Subcutaneous abdominal adipose tissue (tissue), 5 donors: ENCODE measurements around the gene USP9X.

Source experiments
- H3K27ac ChIP-seq: one replicate; pipeline ENCODE4 v1.7.0; 2013; ENCODE audit warnings: low read depth, mild to moderate bottlenecking, inconsistent platforms, low read length, moderate library complexity
- H3K27me3 ChIP-seq, 5 donors: one replicate each; pipeline ENCODE4 v1.7.0; 2013; ENCODE audit warnings: low read length in 5 of 5, inconsistent platforms in 1 of 5; ENCODE audit not compliant: control insufficient read depth in 5 of 5, insufficient read depth in 4 of 5
- H3K36me3 ChIP-seq, 5 donors: one replicate each; pipeline ENCODE4 v1.7.0; 2013; ENCODE audit warnings: low read length in 5 of 5; ENCODE audit not compliant: control insufficient read depth in 5 of 5, insufficient read depth in 5 of 5
- H3K4me1 ChIP-seq, 5 donors: one replicate each; pipeline ENCODE4 v1.7.0; 2013; ENCODE audit warnings: low read length in 5 of 5, mild to moderate bottlenecking in 3 of 5, moderate library complexity in 1 of 5; ENCODE audit not compliant: control insufficient read depth in 5 of 5, insufficient read depth in 5 of 5
- H3K4me3 ChIP-seq, 5 donors: one replicate each; pipeline ENCODE4 v1.7.0; 2013; ENCODE audit warnings: low read length in 5 of 5, low read depth in 1 of 5
- H3K9ac ChIP-seq, 5 donors: one replicate each; pipeline ENCODE4 v1.7.0; 2013; ENCODE audit warnings: low read length in 5 of 5, mild to moderate bottlenecking in 4 of 5, moderate library complexity in 3 of 5
- H3K9me3 ChIP-seq, 5 donors: one replicate each; pipeline ENCODE4 v1.7.0; 2013; ENCODE audit warnings: low read length in 5 of 5; ENCODE audit not compliant: control insufficient read depth in 5 of 5
- donor health status: healthy.
- donor health status: healthy.
- donor health status: healthy.
- donor health status: healthy.
- donor health status: healthy.

USP9X gene

DNA sequence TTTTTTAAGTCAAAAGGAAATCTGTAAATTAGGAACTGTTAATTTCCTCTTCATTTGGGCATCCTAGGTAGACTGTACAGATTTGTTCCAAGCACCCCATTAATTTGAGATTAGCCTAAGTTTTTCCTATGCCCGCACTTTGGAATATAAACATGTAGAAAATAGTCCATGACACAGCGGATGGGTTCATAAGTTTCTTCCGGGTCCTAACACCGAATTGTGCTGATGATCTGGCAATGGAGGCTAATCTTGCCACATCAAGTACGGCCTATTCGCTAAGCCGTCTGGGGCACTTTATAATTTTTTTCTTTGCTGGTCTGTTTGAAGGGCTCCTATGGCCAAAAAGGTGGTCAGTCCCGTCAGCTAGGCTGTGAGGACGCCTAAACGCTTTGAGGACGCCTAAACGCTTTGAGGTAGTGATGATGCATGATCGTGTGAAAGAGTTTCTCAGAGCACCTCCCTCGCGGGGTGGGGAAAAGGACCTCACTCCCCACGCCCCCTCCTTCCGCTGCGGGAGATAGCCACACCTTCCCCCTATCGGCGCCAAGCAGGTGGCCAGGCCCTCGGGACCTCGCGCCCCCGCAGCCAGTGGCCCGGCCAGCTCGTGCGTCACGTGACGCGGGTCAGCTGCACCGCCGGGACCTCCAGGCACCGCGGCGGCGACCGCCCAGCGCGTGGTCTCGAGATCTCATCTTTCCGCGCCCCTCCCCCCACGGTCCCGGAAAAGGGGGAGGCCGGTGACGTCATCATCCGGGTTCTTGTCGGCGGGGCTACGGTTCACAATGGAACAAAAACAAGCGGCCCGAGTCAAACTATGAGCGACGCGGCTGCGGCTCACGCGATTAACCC lies 977 bp upstream of the USP9X start:
- H3K27ac ChIP-seq: peak overlapping the region; percentile 97
- peaks cover 7 to 40% (median 29%) of the 10 kb centered on the region in 5 donors for H3K4me1 ChIP-seq
- peak overlapping the region; percentile 82 to 98 (median 85) for H3K9ac ChIP-seq
- H3K9me3 ChIP-seq: no peaks in the 10 kb centered on the region
- peaks cover 0 to 3% (median 0%) of the 10 kb centered on the region in 5 donors for H3K36me3 ChIP-seq
- H3K27me3 ChIP-seq: peaks cover 0 to 6% (median 3%) of the 10 kb centered on the region in 5 donors
- peak overlapping the region; percentile 65 to 93 (median 90) for H3K4me3 ChIP-seq

DNA sequence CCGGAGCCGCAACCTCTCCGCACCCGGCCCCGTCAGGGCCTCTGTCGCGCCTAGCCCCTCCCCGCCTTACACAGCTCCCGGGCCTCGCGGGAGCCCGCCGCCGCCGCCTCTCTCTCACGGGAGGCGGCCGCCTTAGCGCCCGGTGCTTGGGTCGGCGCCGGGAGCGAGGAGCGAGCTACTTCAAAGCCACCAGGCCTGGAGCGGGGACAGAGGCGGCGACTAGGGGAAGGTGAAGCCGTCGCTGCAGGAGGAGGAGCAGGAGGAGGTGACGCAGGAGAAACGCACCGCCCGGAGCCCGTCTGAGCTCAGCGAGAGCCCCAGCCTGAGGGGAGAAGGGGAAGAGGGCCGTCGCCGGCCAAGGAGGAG lies 250 bp downstream of the USP9X start:
- peak overlapping the region; percentile 81 to 96 (median 93) for H3K4me3 ChIP-seq
- H3K36me3 ChIP-seq: peaks cover 0 to 3% (median 0%) of the 10 kb centered on the region in 5 donors
- peak overlapping the region in 4 of 5 donors; percentile 86 to 95 (median 92) for H3K9ac ChIP-seq
- H3K9me3 ChIP-seq: no peaks in the 10 kb centered on the region
- peaks cover 7 to 48% (median 36%) of the 10 kb centered on the region in 5 donors for H3K4me1 ChIP-seq
- peaks cover 0 to 6% (median under 1%) of the 10 kb centered on the region in 5 donors for H3K27me3 ChIP-seq
- peak overlapping the region; percentile 97 for H3K27ac ChIP-seq

DNA sequence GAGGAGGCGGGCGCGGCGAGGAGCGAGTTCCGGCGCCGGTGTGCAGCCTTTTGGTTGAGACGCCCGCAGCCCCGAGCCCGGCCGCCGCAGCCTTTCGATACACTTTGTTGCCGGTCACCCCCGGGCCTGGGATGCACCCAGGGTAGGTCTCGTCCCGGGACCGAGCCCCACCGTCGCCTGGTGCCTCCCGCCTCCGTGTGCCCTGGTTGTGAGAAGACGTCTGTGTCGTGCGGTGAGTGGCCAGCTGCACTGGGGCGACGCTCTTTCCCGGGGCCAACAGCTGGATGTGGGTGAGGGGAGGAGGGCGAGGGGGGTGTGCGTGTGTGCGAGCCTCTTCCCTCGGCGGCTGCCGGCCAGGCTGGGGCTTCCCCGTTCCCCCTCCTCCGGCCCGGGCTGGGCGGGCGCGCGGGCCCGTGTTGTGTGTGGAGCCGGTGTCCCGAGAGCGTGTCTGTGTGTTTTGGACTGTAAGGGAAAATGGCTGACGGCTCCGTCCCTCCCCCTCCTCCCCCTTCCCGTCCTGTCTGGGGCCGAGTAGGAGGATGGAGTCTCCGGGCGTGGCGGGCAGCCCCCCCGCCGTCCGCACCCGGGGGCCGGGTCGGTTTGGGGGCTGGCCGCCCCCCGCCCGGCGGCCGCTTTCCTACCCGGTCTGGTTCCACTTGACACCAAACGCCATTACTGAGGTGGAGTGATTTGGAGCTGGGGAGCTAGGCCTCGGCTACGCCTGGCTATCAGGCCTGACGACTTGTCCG lies 807 bp downstream of the USP9X start:
- peaks cover 0 to 3% (median 0%) of the 10 kb centered on the region in 5 donors for H3K36me3 ChIP-seq
- peak overlapping the region; percentile 1 to 95 (median 89) for H3K9ac ChIP-seq
- peak overlapping the region; percentile 97 for H3K27ac ChIP-seq
- H3K4me3 ChIP-seq: peak overlapping the region; percentile 81 to 96 (median 93)
- no peaks in the 10 kb centered on the region for H3K9me3 ChIP-seq
- H3K4me1 ChIP-seq: peaks cover 7 to 53% (median 41%) of the 10 kb centered on the region in 5 donors
- peaks cover 0 to 6% (median 0%) of the 10 kb centered on the region in 5 donors for H3K27me3 ChIP-seq

DNA sequence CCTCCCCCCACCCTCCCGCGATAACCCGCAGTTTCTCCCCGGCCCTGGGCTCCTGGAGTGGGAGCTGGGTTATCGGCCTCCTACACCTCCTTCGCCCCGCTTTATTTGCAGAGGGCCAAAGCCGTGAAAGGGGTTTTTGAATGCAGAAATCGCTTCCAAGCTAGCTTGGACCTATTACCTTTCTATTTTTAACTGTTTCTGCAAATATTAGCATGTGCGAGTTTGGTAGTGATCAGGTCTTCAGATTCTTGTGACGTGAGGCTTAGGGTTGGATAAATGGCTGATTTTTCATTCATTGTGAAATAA lies 1.3 kb downstream of the USP9X start:
- peaks cover 7 to 56% (median 46%) of the 10 kb centered on the region in 5 donors for H3K4me1 ChIP-seq
- H3K27me3 ChIP-seq: peaks cover 0 to 6% (median 0%) of the 10 kb centered on the region in 5 donors
- H3K9me3 ChIP-seq: no peaks in the 10 kb centered on the region
- H3K27ac ChIP-seq: peak overlapping the region; percentile 97
- H3K9ac ChIP-seq: peak overlapping the region; percentile 1 to 95 (median 89)
- H3K4me3 ChIP-seq: peak overlapping the region; percentile 81 to 96 (median 93)
- peaks cover 0 to 3% (median 0%) of the 10 kb centered on the region in 5 donors for H3K36me3 ChIP-seq

DNA sequence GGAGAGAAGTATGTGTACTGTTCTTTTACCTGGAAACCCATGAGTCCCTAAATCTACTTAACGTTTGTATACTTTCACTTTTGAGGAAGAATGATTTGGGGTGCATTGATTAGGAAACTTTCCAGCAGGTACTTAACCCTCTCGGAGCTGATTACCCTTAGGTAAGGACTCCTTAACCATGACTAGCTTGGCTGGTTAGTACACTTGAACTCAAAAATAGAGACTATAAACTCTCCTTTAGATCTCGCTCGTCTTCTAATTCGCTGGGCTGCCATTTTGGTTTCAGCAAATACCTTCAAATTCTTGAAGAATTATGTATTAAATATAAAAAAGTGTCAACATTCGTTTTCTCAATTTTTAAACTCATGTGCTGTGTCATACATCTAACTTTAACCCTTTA lies 2.0 kb downstream of the USP9X start:
- peak overlapping the region in 3 of 5 donors; percentile 6 to 95 (median 94) for H3K9ac ChIP-seq
- peaks cover 0 to 6% (median 0%) of the 10 kb centered on the region in 5 donors for H3K27me3 ChIP-seq
- H3K27ac ChIP-seq: peak overlapping the region; percentile 97
- peaks cover 7 to 56% (median 51%) of the 10 kb centered on the region in 5 donors for H3K4me1 ChIP-seq
- peak overlapping the region; percentile 81 to 96 (median 93) for H3K4me3 ChIP-seq
- H3K9me3 ChIP-seq: no peaks in the 10 kb centered on the region
- H3K36me3 ChIP-seq: peaks cover 0 to 3% (median 0%) of the 10 kb centered on the region in 5 donors

DNA sequence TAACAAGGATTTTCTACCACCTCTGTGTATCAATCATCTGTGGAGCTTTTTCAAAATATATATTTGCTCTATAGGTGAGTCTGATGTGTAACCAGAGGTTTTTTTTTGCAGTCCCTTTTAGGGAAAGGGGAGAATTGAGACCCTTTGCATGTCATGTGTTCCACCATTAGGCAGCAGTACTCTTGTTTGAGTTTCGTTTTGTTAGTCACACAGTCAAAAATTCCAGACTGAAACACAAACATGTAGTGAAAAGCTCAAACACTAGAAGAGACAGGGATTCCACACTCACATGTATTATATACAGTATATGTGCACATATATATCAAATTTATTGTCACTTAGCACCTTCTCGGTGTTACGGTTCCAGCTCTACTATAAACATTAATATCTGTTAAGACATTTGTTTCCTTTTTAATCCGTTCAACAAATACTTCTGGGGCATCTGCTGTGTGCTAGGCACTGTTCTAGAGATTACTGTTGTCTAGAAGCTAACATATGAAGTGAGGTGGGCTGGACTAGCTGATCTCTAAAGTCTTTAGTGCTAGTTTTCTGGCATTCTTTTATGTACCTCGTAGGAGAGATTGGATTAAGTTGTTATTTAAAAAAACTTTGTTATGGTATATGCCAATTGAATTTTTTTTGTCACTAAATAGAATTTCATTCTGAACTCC lies 5.5 kb downstream of the USP9X start:
- H3K4me1 ChIP-seq: peaks cover 0 to 59% (median 50%) of the 10 kb centered on the region in 5 donors

DNA sequence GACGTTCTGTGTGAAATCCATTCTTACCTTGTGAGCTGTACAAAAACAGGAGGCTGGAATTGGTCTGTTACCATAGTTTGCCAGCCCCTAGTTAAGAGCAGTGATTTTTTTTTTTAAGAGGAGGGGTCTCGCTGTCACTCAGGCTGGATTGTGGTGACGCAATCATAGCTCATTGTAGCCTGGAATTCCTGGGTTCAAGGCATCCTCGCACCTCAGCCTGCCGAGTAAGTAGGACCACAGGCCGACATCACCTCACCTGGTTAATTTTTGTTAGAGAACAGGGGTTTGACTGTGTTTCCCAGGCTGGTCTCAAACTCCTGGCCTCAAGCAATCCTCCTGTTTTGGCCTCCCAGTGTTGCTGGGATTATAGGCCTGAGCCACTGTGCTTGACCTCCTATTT lies 7.5 kb downstream of the USP9X start:
- Histone ChIP-seq H3K36me3 (no peaks in the 10 kb centered on the region), H3K9me3 (no peaks in the 10 kb centered on the region), H3K27ac (no peak overlapping the region), H3K4me3 (no peak overlapping the region), H3K9ac (no peak overlapping the region), H3K27me3 (no peaks in the 10 kb centered on the region), H3K4me1 (peaks cover 0 to 62% (median 46%) of the 10 kb centered on the region in 5 donors)

More for the DNA sequence above, 5.5 kb downstream of the USP9X start:
- no peaks in the 10 kb centered on the region for H3K36me3 ChIP-seq
- H3K9ac ChIP-seq: no peak overlapping the region
- H3K27ac ChIP-seq: no peak overlapping the region
- H3K4me3 ChIP-seq: no peak overlapping the region
- no peaks in the 10 kb centered on the region for H3K9me3 ChIP-seq
- no peaks in the 10 kb centered on the region for H3K27me3 ChIP-seq

DNA sequence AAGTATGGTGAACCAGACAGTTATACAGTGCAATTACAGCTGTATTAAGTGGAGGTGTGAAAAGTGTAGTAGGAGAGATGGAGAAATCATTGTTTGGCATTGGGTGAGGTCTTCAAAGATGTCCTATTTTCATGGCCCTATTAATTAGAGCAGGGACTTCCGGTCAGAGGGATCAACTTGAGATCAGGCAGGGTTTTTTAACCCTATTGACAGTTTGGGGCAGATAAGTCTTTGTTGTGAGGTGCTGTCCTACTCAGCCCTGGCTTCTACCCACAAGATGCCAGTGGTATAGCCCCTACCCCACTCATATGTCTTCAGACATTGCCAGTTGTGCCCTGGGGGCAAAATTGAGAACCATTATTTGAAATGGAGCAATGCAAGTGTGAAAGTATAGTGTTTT lies 9.9 kb downstream of the USP9X start:
- Histone ChIP-seq H3K27ac (no peak overlapping the region), H3K4me3 (no peak overlapping the region), H3K27me3 (no peaks in the 10 kb centered on the region), H3K9ac (no peak overlapping the region), H3K9me3 (no peaks in the 10 kb centered on the region), H3K4me1 (peaks cover 0 to 47% (median 26%) of the 10 kb centered on the region in 5 donors), H3K36me3 (no peaks in the 10 kb centered on the region)

DNA sequence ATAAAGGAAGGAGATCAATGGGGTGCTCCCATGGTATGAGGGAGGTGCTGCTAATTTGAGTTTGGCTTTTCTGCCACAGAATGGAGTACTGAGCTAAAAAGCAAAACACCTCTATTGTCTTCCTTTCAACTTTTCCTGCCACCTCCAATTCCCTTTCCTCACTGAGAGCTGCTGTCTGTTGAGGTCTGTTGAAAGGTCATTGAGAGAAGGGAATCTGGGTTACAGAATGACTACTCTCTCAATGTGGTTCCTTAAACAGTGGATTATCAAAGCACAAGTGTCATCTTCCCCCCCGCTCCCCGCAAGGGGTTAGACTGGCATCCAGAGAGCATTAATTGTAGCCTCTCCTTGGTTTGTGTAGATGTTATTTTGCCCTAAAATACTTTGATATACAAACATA lies 10.7 kb downstream of the USP9X start:
- Histone ChIP-seq H3K4me1 (peaks cover 0 to 41% (median 19%) of the 10 kb centered on the region in 5 donors), H3K4me3 (no peak overlapping the region), H3K27ac (peak overlapping the region; percentile 44), H3K36me3 (no peaks in the 10 kb centered on the region), H3K9ac (peak overlapping the region in 1 of 5 donors; percentile 66), H3K9me3 (no peaks in the 10 kb centered on the region), H3K27me3 (no peaks in the 10 kb centered on the region)
